Thoracic aorta (tissue), 2 donors: ENCODE measurements around the gene CUBN. TPM values are rescaled to one million over a fixed set of nuclear protein-coding genes. Genes with fewer than 3 reads are reported as not detected.

ENCODE experiments used
- ATAC-seq: fragments of 150-250 bp; one replicate; pipeline ENCODE4 v1.8.0; 2017; ENCODE audit warnings: low read depth; ENCODE audit not compliant: insufficient number of reproducible peaks, low FRiP score
- DNase-seq: peaks from one replicate; pipeline ENCODE4 v3.0.0-alpha.2; 2020; ENCODE audit warnings: low spot score
- H3K27ac ChIP-seq, 2 donors: fragments of 200-600 bp; sonication (generic); 1 replicate in 1 of 2; 2 replicates in 1 of 2; pipeline ENCODE4 v1.5.1; 2016; ENCODE audit warnings: mild to moderate bottlenecking in 2 of 2, moderate library complexity in 2 of 2
- H3K27me3 ChIP-seq: fragments of 200-600 bp; sonication (generic); replicated peaks from 2 replicates; pipeline ENCODE4 v1.6.0; 2016; ENCODE audit warnings: mild to moderate bottlenecking; ENCODE audit not compliant: insufficient read depth
- H3K36me3 ChIP-seq: fragments of 200-600 bp; sonication (generic); one replicate; pipeline ENCODE4 v1.5.1; 2016
- H3K4me1 ChIP-seq, 2 donors: fragments of 200-600 bp; sonication (generic); 1 replicate in 1 of 2; 2 replicates in 1 of 2; pipeline versions ENCODE4 v1.5.1 to v1.6.0; 2016; ENCODE audit warnings: low read depth in 2 of 2, mild to moderate bottlenecking in 1 of 2; ENCODE audit not compliant: control insufficient read depth in 1 of 2
- H3K4me3 ChIP-seq: fragments of 200-600 bp; sonication (generic); 2 replicates; pipeline ENCODE4 v1.5.1; 2016; ENCODE audit warnings: mild to moderate bottlenecking
- H3K9me3 ChIP-seq: fragments of 200-600 bp; sonication (generic); 2 replicates; pipeline ENCODE4 v1.5.1; 2016
- total RNA-seq, 2 donors: library from RNA; depleted of rRNA; stranded (reverse); fragments of >200 nt; gene quantifications; one replicate each; pipeline versions ENCODE4 v1.1.0 to v1.2.3, GENCODE V29; 2016
- TF ChIP-seq, protein P1 (sequence below): fragments of 200-600 bp; sonication (generic); IDR thresholded peaks from one replicate; pipeline ENCODE4 v1.5.1; 2019; ENCODE audit warnings: antibody characterized with exemption

CUBN gene
- total RNA-seq, 2 donors from 2014 or later: 4.1 to 4.6 TPM

DNA sequence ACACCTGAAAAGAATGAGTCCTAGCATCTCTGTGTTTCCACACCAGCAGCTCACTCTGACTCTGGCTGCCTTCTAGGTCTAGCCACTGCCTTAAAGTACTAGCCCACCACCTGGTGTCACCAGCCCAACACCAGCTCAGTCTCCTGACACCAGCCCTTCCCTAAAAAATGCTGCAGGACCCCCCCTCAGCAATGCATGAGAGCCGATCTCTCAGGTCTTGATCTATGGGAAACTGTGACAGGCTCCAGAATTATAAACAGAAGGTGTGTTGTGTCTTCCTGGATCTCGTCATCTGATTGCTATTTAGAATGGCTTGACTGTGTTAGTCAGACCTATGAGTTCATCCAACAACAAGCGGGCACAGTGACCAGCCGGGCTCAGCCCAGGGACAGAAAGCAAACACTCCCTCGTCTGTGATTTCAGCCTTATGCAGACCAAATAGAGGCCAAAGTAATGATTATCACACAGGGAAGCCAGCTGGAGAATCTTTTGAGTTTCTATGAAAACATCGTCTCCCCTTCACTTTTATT, 66.6 kb downstream of the CUBN start:
- Histone ChIP-seq H3K9me3 (no peaks in the 10 kb centered on the region), H3K4me3 (peak overlapping the region; percentile 34), H3K4me1 (peaks cover 22 to 51% of the 10 kb centered on the region in 2 donors), H3K36me3 (no peaks in the 10 kb centered on the region), H3K27me3 (no peaks in the 10 kb centered on the region), H3K27ac (peak overlapping the region; percentile 90 to 94)
- peak; percentile 74 for ATAC-seq
- peak; percentile 31 for DNase-seq
- TF ChIP-seq, protein P1, sequence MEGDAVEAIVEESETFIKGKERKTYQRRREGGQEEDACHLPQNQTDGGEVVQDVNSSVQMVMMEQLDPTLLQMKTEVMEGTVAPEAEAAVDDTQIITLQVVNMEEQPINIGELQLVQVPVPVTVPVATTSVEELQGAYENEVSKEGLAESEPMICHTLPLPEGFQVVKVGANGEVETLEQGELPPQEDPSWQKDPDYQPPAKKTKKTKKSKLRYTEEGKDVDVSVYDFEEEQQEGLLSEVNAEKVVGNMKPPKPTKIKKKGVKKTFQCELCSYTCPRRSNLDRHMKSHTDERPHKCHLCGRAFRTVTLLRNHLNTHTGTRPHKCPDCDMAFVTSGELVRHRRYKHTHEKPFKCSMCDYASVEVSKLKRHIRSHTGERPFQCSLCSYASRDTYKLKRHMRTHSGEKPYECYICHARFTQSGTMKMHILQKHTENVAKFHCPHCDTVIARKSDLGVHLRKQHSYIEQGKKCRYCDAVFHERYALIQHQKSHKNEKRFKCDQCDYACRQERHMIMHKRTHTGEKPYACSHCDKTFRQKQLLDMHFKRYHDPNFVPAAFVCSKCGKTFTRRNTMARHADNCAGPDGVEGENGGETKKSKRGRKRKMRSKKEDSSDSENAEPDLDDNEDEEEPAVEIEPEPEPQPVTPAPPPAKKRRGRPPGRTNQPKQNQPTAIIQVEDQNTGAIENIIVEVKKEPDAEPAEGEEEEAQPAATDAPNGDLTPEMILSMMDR: no peak

DNA sequence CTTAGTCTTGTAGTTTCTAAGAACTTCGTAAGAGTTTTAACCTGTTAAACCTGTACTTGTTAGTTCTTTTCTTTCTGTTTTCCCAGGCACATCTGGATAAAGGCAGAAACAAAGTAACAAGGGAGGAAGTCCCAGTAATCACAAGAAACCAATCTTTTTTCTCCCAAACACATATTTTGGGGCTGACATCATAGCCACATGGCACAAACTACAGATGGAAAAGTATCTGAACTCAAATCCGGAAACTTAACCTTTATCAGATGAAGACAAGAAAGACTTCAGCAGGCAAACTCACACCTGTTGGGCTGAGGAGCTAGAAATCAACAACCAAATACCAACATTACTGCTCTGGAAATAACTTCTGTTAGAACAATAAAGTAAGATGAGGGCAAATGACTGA, 67.1 kb downstream of the CUBN start:
- Histone ChIP-seq H3K9me3 (no peaks in the 10 kb centered on the region), H3K27me3 (no peaks in the 10 kb centered on the region), H3K27ac (peak overlapping the region; percentile 90 to 94), H3K4me3 (peak overlapping the region; percentile 34), H3K36me3 (no peaks in the 10 kb centered on the region), H3K4me1 (peaks cover 22 to 47% of the 10 kb centered on the region in 2 donors)
- ATAC-seq (no peak), DNase-seq (no peak)
- TF ChIP-seq, protein P1: no peak

DNA sequence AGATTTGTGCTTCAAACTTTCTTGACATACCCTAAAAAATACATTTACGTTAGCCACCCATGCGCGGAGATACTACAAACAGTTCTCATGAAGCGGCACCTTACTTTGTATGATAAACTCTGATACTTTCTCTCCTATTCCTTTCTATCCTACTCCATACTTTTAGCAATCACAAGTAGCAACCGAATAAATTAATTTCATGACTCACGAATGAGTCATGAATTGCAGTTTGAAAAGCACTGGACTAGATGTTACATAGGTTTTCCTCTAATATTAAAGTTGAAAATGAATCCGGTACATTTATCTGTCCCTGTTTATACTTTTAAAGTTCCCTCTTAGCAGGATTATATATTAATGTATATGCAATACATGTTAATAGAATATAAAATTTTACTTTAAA, 67.6 kb downstream of the CUBN start:
- H3K9me3 ChIP-seq: no peaks in the 10 kb centered on the region
- peaks cover 22 to 42% of the 10 kb centered on the region in 2 donors for H3K4me1 ChIP-seq
- TF ChIP-seq, protein P1: no peak
- H3K27ac ChIP-seq: peak overlapping the region; percentile 90 to 94
- no peak overlapping the region for H3K4me3 ChIP-seq
- no peaks in the 10 kb centered on the region for H3K27me3 ChIP-seq
- ATAC-seq (peak; percentile 53), DNase-seq (no peak)
- no peaks in the 10 kb centered on the region for H3K36me3 ChIP-seq

DNA sequence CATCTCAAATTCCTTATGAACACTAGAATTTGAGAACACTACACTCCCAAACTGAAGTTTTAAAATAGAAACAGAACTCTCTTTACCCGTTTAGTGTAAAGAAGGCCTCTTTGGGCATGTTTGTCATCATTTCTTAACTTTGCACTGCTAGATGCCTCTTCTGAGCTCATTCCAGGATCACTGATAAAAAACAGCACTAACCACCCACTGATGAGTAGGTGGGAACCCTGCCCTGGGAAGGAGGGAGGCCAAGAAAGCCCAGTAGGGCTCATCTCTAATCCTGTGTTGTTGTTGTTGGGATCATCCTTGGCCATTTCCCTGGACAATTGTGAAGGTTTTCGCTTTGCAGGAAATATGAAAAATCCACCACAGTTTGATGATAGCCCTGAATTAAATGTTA, 68.2 kb downstream of the CUBN start:
- ATAC-seq (no peak), DNase-seq (no peak)
- no peaks in the 10 kb centered on the region for H3K9me3 ChIP-seq
- H3K4me3 ChIP-seq: no peak overlapping the region
- peak overlapping the region; percentile 16 to 94 for H3K27ac ChIP-seq
- TF ChIP-seq, protein P1: no peak
- peaks cover 22 to 42% of the 10 kb centered on the region in 2 donors for H3K4me1 ChIP-seq
- H3K27me3 ChIP-seq: no peaks in the 10 kb centered on the region
- no peaks in the 10 kb centered on the region for H3K36me3 ChIP-seq

DNA sequence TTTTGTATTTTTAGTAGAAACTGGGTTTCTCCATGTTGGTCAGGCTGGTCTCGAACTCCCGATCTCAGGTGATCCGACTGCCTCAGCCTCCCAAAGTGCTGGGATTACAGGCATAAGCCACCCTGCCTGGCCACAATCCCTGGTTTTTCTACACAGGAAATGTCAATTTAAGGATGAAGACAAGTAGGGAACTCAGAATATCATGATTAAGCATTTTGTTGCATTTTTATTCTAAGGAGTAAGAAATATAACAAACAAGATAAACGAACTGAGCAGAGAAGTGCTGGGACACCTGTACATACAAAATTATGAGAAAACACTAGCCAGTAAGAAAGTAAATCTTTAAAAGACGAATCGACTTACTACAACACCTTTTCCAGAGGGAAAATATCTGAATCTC, 69.3 kb downstream of the CUBN start:
- no peak for DNase-seq
- Histone ChIP-seq H3K4me3 (no peak overlapping the region), H3K27me3 (no peaks in the 10 kb centered on the region), H3K9me3 (no peaks in the 10 kb centered on the region), H3K4me1 (peaks cover 22 to 42% of the 10 kb centered on the region in 2 donors), H3K27ac (no peak overlapping the region), H3K36me3 (no peaks in the 10 kb centered on the region)
- no peak for ATAC-seq
- TF ChIP-seq, protein P1: no peak
